ENCODE data around the gene FNBP1L.

FNBP1L gene

GRCh38 chr1:93489756-93490155 is 41.8 kb downstream of the FNBP1L start:
- DNase-seq (ENCODE audit: low read depth) = no peak

DNA sequence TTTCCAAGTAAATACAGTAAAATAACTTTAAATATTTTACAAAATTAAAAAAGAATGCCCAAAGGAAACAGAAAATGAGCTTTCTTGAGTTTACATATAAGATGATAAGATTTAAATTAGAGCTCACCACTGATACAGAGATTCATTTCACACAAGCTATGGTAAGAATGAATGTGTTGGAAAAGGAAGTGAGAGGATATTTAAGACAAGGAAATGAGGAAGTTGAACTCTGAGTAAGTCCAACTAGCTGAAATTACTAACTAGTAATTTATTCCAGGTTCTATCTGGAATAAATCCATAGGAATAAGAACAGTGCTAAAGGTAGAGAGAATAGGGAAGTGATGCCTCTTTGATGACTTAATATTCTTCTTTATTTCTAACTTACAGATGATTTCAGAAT is 42.4 kb downstream of the FNBP1L start:
- no peak for DNase-seq (ENCODE audit: low read depth)

GRCh38 chr1:93495911-93496310 is 48.0 kb downstream of the FNBP1L start:
- DNase-seq (ENCODE audit: low read depth) = no peak

DNA sequence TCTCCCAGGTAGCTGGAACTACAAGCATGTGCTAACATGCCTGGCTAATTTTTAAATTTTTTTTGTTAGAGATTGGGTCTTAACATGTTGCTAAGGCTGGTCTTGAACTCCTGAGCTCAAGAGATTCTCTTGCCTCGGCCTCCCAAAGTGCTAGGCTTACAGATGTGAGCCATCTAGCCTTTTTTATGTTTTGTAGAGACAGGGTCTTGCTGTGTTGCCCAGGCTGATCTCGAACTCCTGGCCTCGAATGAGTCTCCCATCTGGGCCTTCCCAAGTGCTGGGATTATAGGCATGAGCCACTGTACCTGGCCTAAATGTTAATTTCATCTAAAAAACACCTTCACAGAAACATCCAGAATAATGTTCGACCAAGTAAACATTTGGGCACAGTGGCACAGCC is 48.6 kb downstream of the FNBP1L start:
- DNase-seq (ENCODE audit: low read depth) = no peak

GRCh38 chr1:93499075-93499474 is 51.2 kb downstream of the FNBP1L start:
- peak; percentile 12 for DNase-seq (ENCODE audit: low read depth)

DNA sequence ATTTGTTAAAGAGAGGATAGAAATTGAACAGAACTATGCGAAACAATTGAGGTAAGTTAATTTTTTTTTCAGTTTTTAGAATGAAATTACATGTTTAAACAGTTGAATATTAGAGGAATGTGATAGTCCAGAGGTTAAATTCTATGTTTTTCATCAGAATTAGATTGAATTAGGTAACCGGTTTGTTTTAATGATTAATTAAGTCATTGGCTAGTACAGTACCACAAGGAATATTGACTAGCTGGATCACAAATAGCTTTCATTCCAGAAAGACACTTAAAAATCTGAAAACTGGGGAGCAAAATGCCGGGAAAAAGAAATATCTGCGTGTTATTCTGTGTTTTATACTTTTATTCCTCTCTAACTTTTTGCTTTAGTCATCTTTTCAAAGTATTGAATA is 51.6 kb downstream of the FNBP1L start:
- no peak for DNase-seq (ENCODE audit: low read depth)

GRCh38 chr1:93500275-93500674 is 52.4 kb downstream of the FNBP1L start:
- no peak for DNase-seq (ENCODE audit: low read depth)

- DNase-seq (ENCODE audit: low read depth) = no peak
Measured at GRCh38 chr1:93501399-93501798, 53.5 kb downstream of the FNBP1L start.

- DNase-seq (ENCODE audit: low read depth) = no peak
Measured at GRCh38 chr1:93501829-93502369, 54.0 kb downstream of the FNBP1L start.

- DNase-seq (ENCODE audit: low read depth) = peak; percentile 37
Measured at GRCh38 chr1:93502571-93502970, 54.7 kb downstream of the FNBP1L start.

GRCh38 chr1:93503163-93503562 is 55.2 kb downstream of the FNBP1L start:
- DNase-seq (ENCODE audit: low read depth) = no peak

GRCh38 chr1:93503816-93504215 is 55.9 kb downstream of the FNBP1L start:
- no peak for DNase-seq (ENCODE audit: low read depth)

DNA sequence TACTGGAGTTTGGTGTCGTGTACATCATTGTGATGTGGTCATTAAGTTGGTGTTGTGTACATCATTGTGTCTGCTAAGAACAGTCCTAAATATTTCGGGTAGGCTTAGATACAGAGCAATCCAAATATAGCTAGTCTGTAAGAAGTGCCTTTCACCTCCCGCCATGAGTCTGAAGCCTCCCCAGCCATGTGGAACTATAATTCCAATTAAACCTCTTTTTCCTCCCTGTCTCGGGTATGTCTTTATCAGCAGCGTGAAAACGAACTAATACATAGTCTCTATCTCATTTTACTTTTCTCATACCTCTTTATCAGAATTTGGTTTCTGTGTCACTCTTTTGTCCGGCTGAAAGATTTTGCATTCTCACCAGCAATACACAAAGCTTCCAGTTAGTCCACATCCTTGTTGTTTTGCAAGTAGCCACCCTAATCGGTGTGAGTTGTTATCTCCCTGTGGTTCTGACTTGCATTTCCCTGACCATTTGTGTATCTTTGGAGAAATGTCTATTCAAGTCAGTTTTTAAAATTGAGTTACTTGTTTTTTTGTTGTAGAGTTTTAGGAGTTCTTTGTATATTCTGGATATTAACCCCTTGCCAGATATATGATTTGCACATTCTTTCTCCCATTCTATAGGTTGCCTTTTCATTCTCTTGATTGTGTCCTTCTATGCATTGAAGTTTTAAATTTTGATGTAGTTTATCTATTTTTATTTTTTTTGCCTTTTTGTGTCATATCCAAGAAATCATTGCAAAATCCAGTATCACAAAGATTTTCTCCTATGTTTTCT is 56.5 kb downstream of the FNBP1L start:
- DNase-seq (ENCODE audit: low read depth) = peak; percentile 80

DNA sequence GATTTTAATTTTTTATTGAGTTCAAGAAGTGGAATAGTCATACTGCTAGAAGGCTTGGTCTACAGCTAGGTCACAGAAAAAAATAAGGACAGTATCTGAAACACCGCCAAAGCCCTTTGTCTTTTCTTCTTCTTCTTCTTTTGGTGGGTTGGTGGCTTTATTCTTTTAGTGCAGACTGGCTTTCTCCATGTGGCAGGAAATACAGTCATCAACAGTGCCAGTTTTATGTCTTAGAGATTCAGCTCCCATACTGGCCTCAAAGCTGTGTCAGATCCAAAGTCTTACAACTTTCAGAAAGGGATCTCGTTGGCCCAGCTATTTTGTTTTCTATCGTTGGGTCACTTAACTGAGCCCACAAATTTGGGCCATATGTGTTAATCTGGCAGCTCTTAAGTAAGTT is 58.2 kb downstream of the FNBP1L start:
- no peak for DNase-seq (ENCODE audit: low read depth)

- no peak for DNase-seq (ENCODE audit: low read depth)
Measured at GRCh38 chr1:93516164-93516563, 68.2 kb downstream of the FNBP1L start.

- DNase-seq (ENCODE audit: low read depth) = no peak
Measured at GRCh38 chr1:93518516-93518915, 70.6 kb downstream of the FNBP1L start.

DNA sequence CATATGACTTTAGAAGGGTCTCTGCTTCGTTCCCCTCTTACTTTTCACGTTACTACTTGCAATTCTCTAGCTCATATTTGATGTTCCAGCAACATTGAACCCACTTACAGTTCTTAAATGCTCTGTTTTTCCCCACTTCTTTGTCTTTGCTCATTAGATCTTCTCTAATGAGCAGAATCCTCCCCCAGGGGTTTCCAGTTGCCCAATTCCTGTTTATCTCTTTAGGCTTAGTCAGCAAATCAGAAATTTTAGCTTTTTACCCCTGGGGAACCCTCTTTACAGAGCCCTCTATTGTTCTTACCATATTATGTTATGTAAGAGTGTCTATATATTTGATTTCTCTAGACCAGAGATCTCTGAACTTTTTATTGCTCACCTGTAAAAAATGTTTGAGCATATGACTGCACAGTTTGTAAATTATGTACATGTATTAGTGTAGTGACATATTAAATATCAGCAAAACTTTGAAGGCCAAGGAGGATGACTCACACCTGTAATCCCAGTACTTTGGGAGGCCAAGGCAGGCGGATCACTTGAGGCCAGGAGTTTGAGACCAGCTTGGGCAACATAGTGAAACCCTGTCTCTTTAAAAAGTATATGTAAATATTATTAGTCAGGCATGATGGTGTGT is 71.4 kb downstream of the FNBP1L start:
- peak; percentile 81 for DNase-seq (ENCODE audit: low read depth)

- no peak for DNase-seq (ENCODE audit: low read depth)
Measured at GRCh38 chr1:93521618-93522017, 73.7 kb downstream of the FNBP1L start.

- DNase-seq (ENCODE audit: low read depth) = no peak
Measured at GRCh38 chr1:93522721-93523120, 74.8 kb downstream of the FNBP1L start.

GRCh38 chr1:93525431-93525830 is 77.5 kb downstream of the FNBP1L start:
- DNase-seq (ENCODE audit: low read depth) = no peak

DNA sequence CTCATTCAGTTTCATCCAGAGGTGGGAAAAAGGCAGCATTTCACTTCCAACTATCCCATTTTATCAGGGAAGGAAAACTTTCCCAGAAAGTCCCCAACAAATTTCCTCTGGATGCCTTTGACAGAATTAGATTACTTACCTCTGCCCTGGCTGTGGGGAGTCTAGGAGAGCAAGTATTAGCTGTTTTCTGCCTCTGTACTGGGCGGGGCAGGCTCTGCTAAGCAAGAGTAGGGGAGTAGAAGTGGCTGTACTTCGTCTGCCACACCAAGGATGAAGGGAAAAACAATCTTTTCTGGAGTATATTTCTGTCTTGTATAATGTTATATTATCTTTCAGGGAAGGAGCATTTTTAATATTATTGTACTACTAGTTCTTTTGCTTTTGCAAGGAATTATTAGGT is 78.5 kb downstream of the FNBP1L start:
- DNase-seq (ENCODE audit: low read depth) = no peak

- DNase-seq (ENCODE audit: low read depth) = no peak
Measured at GRCh38 chr1:93528412-93528811, 80.5 kb downstream of the FNBP1L start.

DNA sequence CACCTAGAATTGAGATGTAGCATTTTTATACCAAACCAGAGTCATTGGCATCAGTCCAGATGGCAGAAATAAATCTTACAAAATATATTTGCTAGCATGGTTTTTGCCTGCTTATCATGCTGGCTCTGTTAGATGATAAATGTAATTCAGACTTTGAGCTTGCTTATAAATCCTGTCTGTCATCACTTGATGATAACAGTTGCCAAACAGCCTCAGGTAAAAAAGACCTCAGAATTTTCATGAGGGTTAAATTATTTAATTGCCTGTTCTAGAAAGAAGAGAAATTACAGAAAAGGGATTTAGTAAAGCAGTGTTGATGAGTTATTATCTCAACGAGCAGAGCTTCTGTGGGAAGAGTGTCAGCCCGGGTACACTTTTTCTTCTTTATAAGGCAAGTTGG is 83.3 kb downstream of the FNBP1L start:
- DNase-seq (ENCODE audit: low read depth) = peak; percentile 39
